HepG2 (cell line): ENCODE data around the gene TFB1M. TPM values are rescaled to one million over a fixed set of nuclear protein-coding genes. Genes with fewer than 3 reads are reported as not detected.
A peak's percentile ranks its signal among the peaks of the same experiment; 100 is the strongest.

Experiments
- ADNP ChIP-seq: sonication (generic); formaldehyde crosslinking; IDR thresholded peaks from 2 replicates; pipeline ENCODE4 v1.4.0; 2020; ENCODE audit warnings: missing genetic modification reagents
- AFF4 ChIP-seq: sonication (generic); formaldehyde crosslinking; IDR thresholded peaks from 2 replicates; pipeline ENCODE4 v1.4.0; 2020; ENCODE audit warnings: missing genetic modification reagents
- CREB1 ChIP-seq, 2 experiments: fragments of 450-650 bp in 1 of 2; IDR thresholded peaks; 2 replicates each; pipeline ENCODE4 v1.6.1; 2016 to 2017; ENCODE audit warnings: control low read depth in 1 of 2, mild to moderate bottlenecking in 1 of 2, missing compliant biosample characterization in 1 of 2, missing genetic modification characterization in 1 of 2
- CSRNP1 ChIP-seq: sonication (generic); formaldehyde crosslinking; IDR thresholded peaks from 2 replicates; pipeline ENCODE4 v1.8.1; 2023; ENCODE audit warnings: mild to moderate bottlenecking, missing genetic modification reagents
- DBP ChIP-seq: sonication (generic); formaldehyde crosslinking; IDR thresholded peaks from 2 replicates; pipeline ENCODE4 v1.4.0; 2020; ENCODE audit warnings: missing genetic modification reagents; ENCODE audit errors: not compliant biosample characterization
- HBP1 ChIP-seq: IDR thresholded peaks from 2 replicates; pipeline ENCODE4 v1.6.1; 2016; ENCODE audit warnings: low read depth, control low read depth
- KLF16 ChIP-seq, 2 experiments: sonication (generic) in 1 of 2; formaldehyde crosslinking in 1 of 2; IDR thresholded peaks; 2 replicates each; pipeline versions ENCODE4 v1.6.1 to v1.8.0; 2016 to 2023; ENCODE audit warnings: missing genetic modification reagents in 2 of 2, missing compliant biosample characterization in 1 of 2
- KLF6 ChIP-seq: IDR thresholded peaks from 2 replicates; pipeline ENCODE4 v1.8.0; 2016; ENCODE audit warnings: missing biosample characterization, missing genetic modification reagents
- NAIF1 ChIP-seq: sonication (generic); formaldehyde crosslinking; IDR thresholded peaks from 2 replicates; pipeline ENCODE4 v1.5.0; 2020; ENCODE audit warnings: mild to moderate bottlenecking, missing genetic modification reagents, borderline replicate concordance
- NCOA5 ChIP-seq: sonication (generic); formaldehyde crosslinking; IDR thresholded peaks from 2 replicates; pipeline ENCODE4 v1.4.0; 2020; ENCODE audit warnings: missing genetic modification reagents
- NKX3-1 ChIP-seq: sonication (generic); formaldehyde crosslinking; IDR thresholded peaks from 2 replicates; pipeline ENCODE4 v1.5.0; 2020; ENCODE audit warnings: missing genetic modification reagents
- POLR2A ChIP-seq, 2 experiments: IDR thresholded peaks; 2 replicates each; pipeline ENCODE4 v1.6.1; 2011; ENCODE audit warnings: low read depth in 2 of 2, low read length in 2 of 2, mild to moderate bottlenecking in 1 of 2, moderate library complexity in 1 of 2; ENCODE audit not compliant: insufficient read depth in 1 of 2
- RFX1 ChIP-seq: fragments of 450-650 bp; IDR thresholded peaks from 2 replicates; pipeline ENCODE4 v1.6.1; 2017
- THYN1 ChIP-seq: sonication (generic); formaldehyde crosslinking; IDR thresholded peaks from 2 replicates; pipeline ENCODE4 v1.8.1; 2023; ENCODE audit warnings: low read depth, mild to moderate bottlenecking, moderate library complexity, missing genetic modification reagents, borderline replicate concordance
- ZNF354B ChIP-seq: sonication (generic); formaldehyde crosslinking; IDR thresholded peaks from 2 replicates; pipeline ENCODE4 v1.8.0; 2022; ENCODE audit warnings: mild to moderate bottlenecking, missing genetic modification reagents
- ZNF678 ChIP-seq: sonication (generic); formaldehyde crosslinking; IDR thresholded peaks from 2 replicates; pipeline ENCODE4 v1.4.0; 2020; ENCODE audit warnings: mild to moderate bottlenecking, missing genetic modification reagents
- ZNF850 ChIP-seq: sonication (generic); formaldehyde crosslinking; conservative IDR thresholded peaks from 2 replicates; pipeline ENCODE4 v1.9.0; 2021; ENCODE audit warnings: mild to moderate bottlenecking, missing genetic modification reagents
- polyA plus RNA-seq, 8 experiments: library from polyadenylated mRNA; depleted of rRNA in 3 of 8; stranded (reverse) in 7 of 8; unstranded in 1 of 8; fragments of >200 nt; fragmentation: Illumina TruSeq in 4 of 8; extraction: Trizol in 4 of 8; gene quantifications; 2 replicates each; pipeline versions ENCODE4 v1.2.1 to v1.2.3, GENCODE V29; 2011 to 2016; ENCODE audit warnings: low read depth in 4 of 8, missing spikeins in 1 of 8, mixed read lengths in 1 of 8; ENCODE audit not compliant: insufficient read depth in 1 of 8
- total RNA-seq, 5 experiments: library from RNA; depleted of rRNA; stranded (reverse); fragments of >200 nt; fragmentation: Illumina TruSeq; extraction: Trizol; gene quantifications; 2 replicates each; pipeline ENCODE4 v1.2.3, GENCODE V29; 2016; ENCODE audit warnings: low read depth in 1 of 5

TFB1M gene
- total and polyA plus RNA-seq, 2 of the 13 experiments (the other 11 are each of a cell fraction or from before 2014, with no cell fraction given), result 91.4 to 122 TPM

GRCh38 chr6:155246825-155247224 lies 67.5 kb downstream of the TFB1M start (continued):
- TF ChIP-seq HBP1 (CRISPR knock-in tag) (no peak), POLR2A (IDR thresholded peaks at IDR 0.05; ENCODE audit: insufficient read depth in 1 of 2, low read depth in 2 of 2, low read length in 2 of 2) (peak in 1 of 2 experiments; percentile 51; a peak in 1 of 4 replicates), ZNF850 (CRISPR knock-in tag) (no peak), ZNF354B (CRISPR knock-in tag) (0 out of 2 replicates have a peak, but pooled peaks have one; percentile 22), NAIF1 (CRISPR knock-in tag) (no peak), CSRNP1 (CRISPR knock-in tag) (0 out of 2 replicates have a peak, but pooled peaks have one; percentile 30), KLF16 (CRISPR knock-in tag; IDR thresholded peaks at IDR 0.05) (no peak), RFX1 (no peak), ZNF678 (no peak), KLF6 (CRISPR knock-in tag) (no peak), CREB1 (IDR thresholded peaks at IDR 0.05) (no peak), CREB1 (CRISPR knock-in tag; IDR thresholded peaks at IDR 0.05) (no peak), DBP (CRISPR knock-in tag) (no peak), THYN1 (no peak), NKX3-1 (CRISPR knock-in tag) (no peak), AFF4 (CRISPR knock-in tag) (no peak), NCOA5 (CRISPR knock-in tag) (peak; percentile 82; the same call in 1 of the 2 replicates), ADNP (CRISPR knock-in tag) (no peak)
